Neuronal stem cell (in vitro differentiated cells): ENCODE measurements around the gene TSPEAR.
"Not testable (repeated sequence)": the region's sequence is repeated elsewhere in the genome, so short reads cannot be mapped to it uniquely, and the experiment has no call there.

Experiments
- DNase-seq: peaks from one replicate; pipeline ENCODE4 v3.0.0-alpha.2; 2013; ENCODE audit warnings: low spot score
- H2AFZ ChIP-seq: one replicate; pipeline ENCODE4 v1.6.1; 2013; ENCODE audit warnings: mild to moderate bottlenecking, low read length, inconsistent platforms
- H2AK5ac ChIP-seq: 2 replicates; pipeline ENCODE4 v1.6.1; 2013; ENCODE audit warnings: low read depth, mild to moderate bottlenecking, inconsistent platforms, low read length, moderate library complexity, mixed read lengths
- H2BK120ac ChIP-seq: 2 replicates; pipeline ENCODE4 v1.6.1; 2013; ENCODE audit warnings: low read depth, mild to moderate bottlenecking, inconsistent platforms, low read length, moderate library complexity, mixed read lengths
- H2BK12ac ChIP-seq: one replicate; pipeline ENCODE4 v1.6.1; 2013; ENCODE audit warnings: low read length, inconsistent platforms
- H2BK15ac ChIP-seq: 2 replicates; pipeline ENCODE4 v1.6.1; 2013; ENCODE audit warnings: mild to moderate bottlenecking, low read length, inconsistent platforms, mixed read lengths
- H2BK5ac ChIP-seq: one replicate; pipeline ENCODE4 v1.6.1; 2013; ENCODE audit warnings: inconsistent platforms, mild to moderate bottlenecking, low read length, moderate library complexity
- H3K14ac ChIP-seq: one replicate; pipeline ENCODE4 v1.6.1; 2013; ENCODE audit warnings: low read length, inconsistent platforms
- H3K18ac ChIP-seq: 2 replicates; pipeline ENCODE4 v1.6.1; 2013; ENCODE audit warnings: low read length, inconsistent platforms
- H3K23ac ChIP-seq: 2 replicates; pipeline ENCODE4 v1.6.1; 2013; ENCODE audit warnings: low read depth, mild to moderate bottlenecking, mixed read lengths, low read length, inconsistent platforms; ENCODE audit not compliant: poor library complexity
- H3K27ac ChIP-seq: replicated peaks from 3 replicates; pipeline ENCODE4 v1.5.1; 2013; ENCODE audit warnings: low read length, inconsistent platforms
- H3K27me3 ChIP-seq, 3 experiments: 2 replicates each; pipeline ENCODE4 v1.6.1; 2013; ENCODE audit warnings: low read length in 3 of 3, mild to moderate bottlenecking in 2 of 3, inconsistent platforms in 1 of 3, low read depth in 1 of 3, mixed read lengths in 1 of 3, moderate library complexity in 1 of 3; ENCODE audit not compliant: control insufficient read depth in 3 of 3, insufficient read depth in 3 of 3
- H3K36me3 ChIP-seq, 2 donors: replicated peaks in 1 of 2; 2 replicates each; pipeline ENCODE4 v1.6.1; 2013; ENCODE audit warnings: low read length in 2 of 2; ENCODE audit not compliant: control insufficient read depth in 2 of 2, insufficient read depth in 2 of 2
- H3K4ac ChIP-seq: 2 replicates; pipeline ENCODE4 v1.6.1; 2013; ENCODE audit warnings: inconsistent platforms, mild to moderate bottlenecking, low read length, moderate library complexity
- H3K4me1 ChIP-seq, 2 donors: 1 replicate in 1 of 2; 2 replicates in 1 of 2; pipeline ENCODE4 v1.6.1; 2013; ENCODE audit warnings: low read length in 2 of 2, low read depth in 1 of 2; ENCODE audit not compliant: control insufficient read depth in 2 of 2, insufficient read depth in 1 of 2
- H3K4me2 ChIP-seq: one replicate; pipeline ENCODE4 v1.6.1; 2013; ENCODE audit warnings: mild to moderate bottlenecking, low read length, inconsistent platforms; ENCODE audit not compliant: insufficient read depth, poor library complexity, severe bottlenecking
- H3K4me3 ChIP-seq, 2 donors: 2 replicates each; pipeline ENCODE4 v1.5.1; 2013; ENCODE audit warnings: low read length in 2 of 2, mild to moderate bottlenecking in 2 of 2, inconsistent platforms in 1 of 2, moderate library complexity in 1 of 2
- H3K79me1 ChIP-seq: one replicate; pipeline ENCODE4 v1.6.1; 2013; ENCODE audit warnings: low read depth, mild to moderate bottlenecking, inconsistent platforms, low read length, moderate library complexity
- H3K9ac ChIP-seq: one replicate; pipeline ENCODE4 v1.6.1; 2013; ENCODE audit warnings: mild to moderate bottlenecking, low read depth, low read length, inconsistent platforms; ENCODE audit not compliant: poor library complexity
- H3K9me3 ChIP-seq, 2 donors: replicated peaks in 1 of 2; 2 replicates each; pipeline versions ENCODE3 to v1.6.1; 2013; ENCODE audit warnings: low read length in 2 of 2, mild to moderate bottlenecking in 2 of 2, inconsistent platforms in 1 of 2, low read depth in 1 of 2, mixed read lengths in 1 of 2, moderate library complexity in 1 of 2; ENCODE audit not compliant: control insufficient read depth in 2 of 2, insufficient read depth in 1 of 2
- H4K8ac ChIP-seq: one replicate; pipeline ENCODE4 v1.6.1; 2013; ENCODE audit warnings: low read depth, mild to moderate bottlenecking, inconsistent platforms, low read length, moderate library complexity
- H4K91ac ChIP-seq: one replicate; pipeline ENCODE4 v1.6.1; 2013; ENCODE audit warnings: low read length, low read depth, mild to moderate bottlenecking, inconsistent platforms; ENCODE audit not compliant: poor library complexity
- WGBS, 2 donors: extraction: QIAGEN DNeasy Blood & Tissue Kit; methylation state at CpG; one replicate each; pipeline ENCODE4 v1.1.7; 2013; ENCODE audit warnings: missing lambda C conversion rate in 2 of 2, mixed read lengths in 1 of 2; ENCODE audit not compliant: insufficient read length in 2 of 2, insufficient replicate concordance in 1 of 2; ENCODE audit errors: extremely low coverage in 2 of 2; 5-methylcytosine and 5-hydroxymethylcytosine counted together

The TSPEAR gene

DNA sequence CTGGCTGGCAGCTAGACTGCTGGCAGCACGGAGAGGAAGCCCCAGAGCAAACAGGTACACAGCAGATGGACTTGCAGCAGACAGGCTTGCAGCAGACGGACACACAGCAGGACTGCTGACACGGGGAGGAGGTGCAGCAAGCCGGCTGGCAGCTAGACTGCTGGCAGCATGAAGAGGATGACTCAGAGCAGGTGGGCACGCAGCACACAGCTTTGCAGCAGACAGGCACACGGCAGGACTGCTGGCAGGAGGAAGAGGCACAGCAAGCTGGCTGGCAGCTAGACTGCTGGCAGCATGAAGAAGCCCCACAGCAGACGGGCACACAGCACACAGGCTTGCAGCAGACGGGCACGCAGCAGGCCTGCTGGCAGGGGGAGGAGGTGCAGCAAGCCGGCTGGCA lies 160.6 kb downstream of the TSPEAR start:
- no peak overlapping the region for H3K27ac ChIP-seq
- H2BK15ac ChIP-seq, result peak overlapping the region; percentile 81
- H4K91ac ChIP-seq, result peak overlapping the region; percentile 31
- peak overlapping the region; percentile 1 for H3K23ac ChIP-seq
- peaks cover 0 to 3% of the 10 kb centered on the region in 2 donors for H3K9me3 ChIP-seq
- peak overlapping the region; percentile 48 for H3K18ac ChIP-seq
- no peak overlapping the region for H3K4ac ChIP-seq
- no peak overlapping the region for H2BK120ac ChIP-seq
- peak overlapping the region in 1 of 2 donors; percentile 37 for H3K4me3 ChIP-seq
- no peaks in the 10 kb centered on the region for H3K27me3 ChIP-seq
- no peak overlapping the region for H3K9ac ChIP-seq
- WGBS, 2 donors, result no CpG with 5 or more reads among the region's 10 CpGs
- DNase-seq, result no peak
- no peak overlapping the region for H2AFZ ChIP-seq
- H3K14ac ChIP-seq, result peak overlapping the region; percentile 49
- H2AK5ac ChIP-seq, result peak overlapping the region; percentile 77
- no peak overlapping the region for H4K8ac ChIP-seq
- peak overlapping the region; percentile 16 for H2BK5ac ChIP-seq
- no peak overlapping the region for H3K4me2 ChIP-seq
- peaks cover 21 to 22% of the 10 kb centered on the region in 2 donors for H3K4me1 ChIP-seq
- H3K79me1 ChIP-seq, result no peaks in the 10 kb centered on the region
- H3K36me3 ChIP-seq, result no peaks in the 10 kb centered on the region
- peak overlapping the region; percentile 16 for H2BK12ac ChIP-seq

GRCh38 chr21:44550285-44550684 lies 161.1 kb downstream of the TSPEAR start:
- Histone ChIP-seq H3K4me1 (peaks cover 21 to 22% of the 10 kb centered on the region in 2 donors), H2BK5ac (peak overlapping the region; percentile 16), H2BK12ac (peak overlapping the region; percentile 49), H2BK15ac (peak overlapping the region; percentile 81), H4K91ac (peak overlapping the region; percentile 31), H3K23ac (peak overlapping the region; percentile 1), H3K14ac (peak overlapping the region; percentile 49), H2AK5ac (peak overlapping the region; percentile 77), H3K18ac (peak overlapping the region; percentile 92), H2BK120ac (peak overlapping the region; percentile 90), H2AFZ (peak overlapping the region; percentile 22)
- H3K27me3 ChIP-seq, H4K8ac ChIP-seq, H3K9me3 ChIP-seq, H3K4me2 ChIP-seq, H3K36me3 ChIP-seq, H3K4me3 ChIP-seq, H3K27ac ChIP-seq, H3K9ac ChIP-seq, H3K79me1 ChIP-seq, DNase-seq, H3K4ac ChIP-seq: not testable (repeated sequence)
- WGBS, 2 donors, result no CpG with 5 or more reads among the region's 17 CpGs

GRCh38 chr21:44549525-44550211 lies 161.7 kb downstream of the TSPEAR start:
- Histone ChIP-seq H2AFZ (peak overlapping the region; percentile 71), H3K9me3 (peaks cover 0 to 3% of the 10 kb centered on the region in 2 donors), H3K4me1 (peaks cover 21 to 22% of the 10 kb centered on the region in 2 donors), H3K4me2 (no peak overlapping the region), H3K27ac (peak overlapping the region; percentile 84), H2BK5ac (peak overlapping the region; percentile 78), H3K27me3 (no peaks in the 10 kb centered on the region), H2AK5ac (peak overlapping the region; percentile 71), H2BK12ac (peak overlapping the region; percentile 33), H3K79me1 (no peaks in the 10 kb centered on the region), H4K91ac (peak overlapping the region; percentile 96), H3K4me3 (no peak overlapping the region), H3K23ac (peak overlapping the region; percentile 56), H3K36me3 (no peaks in the 10 kb centered on the region), H3K14ac (no peak overlapping the region), H3K18ac (peak overlapping the region; percentile 96), H3K9ac (no peak overlapping the region), H2BK15ac (peak overlapping the region; percentile 81), H3K4ac (peak overlapping the region; percentile 96), H4K8ac (no peak overlapping the region), H2BK120ac (peak overlapping the region; percentile 78)
- no CpG with 5 or more reads among the region's 25 CpGs for WGBS, 2 donors
- no peak for DNase-seq

- DNase-seq, result peak; percentile 41
- Histone ChIP-seq H3K4ac (no peak overlapping the region), H3K79me1 (no peaks in the 10 kb centered on the region), H3K27me3 (no peaks in the 10 kb centered on the region), H2BK120ac (no peak overlapping the region), H2BK12ac (no peak overlapping the region), H4K91ac (no peak overlapping the region), H4K8ac (no peak overlapping the region), H3K14ac (no peak overlapping the region), H3K18ac (no peak overlapping the region), H3K9me3 (peaks cover 2 to 3% of the 10 kb centered on the region in 2 donors), H3K36me3 (no peaks in the 10 kb centered on the region), H3K9ac (no peak overlapping the region), H3K23ac (no peak overlapping the region), H3K4me1 (peaks cover 21 to 22% of the 10 kb centered on the region in 2 donors), H3K4me2 (no peak overlapping the region), H3K27ac (peak overlapping the region; percentile 84), H2BK15ac (no peak overlapping the region), H2AK5ac (no peak overlapping the region), H2BK5ac (no peak overlapping the region), H3K4me3 (no peak overlapping the region), H2AFZ (peak overlapping the region; percentile 71)
- no CpG with 5 or more reads among the region's 14 CpGs for WGBS, 2 donors
Measured at GRCh38 chr21:44548922-44549321, 162.4 kb downstream of the TSPEAR start.
